ENCODE measurements around the gene KRT6C.
"Not testable (repeated sequence)": the region's sequence is repeated elsewhere in the genome, so short reads cannot be mapped to it uniquely, and the experiment has no call there.

Gene KRT6C

GRCh38 chr12:52454411-52455201, 19.0 kb downstream of the KRT6C start:
- DNase-seq = no peak

DNA sequence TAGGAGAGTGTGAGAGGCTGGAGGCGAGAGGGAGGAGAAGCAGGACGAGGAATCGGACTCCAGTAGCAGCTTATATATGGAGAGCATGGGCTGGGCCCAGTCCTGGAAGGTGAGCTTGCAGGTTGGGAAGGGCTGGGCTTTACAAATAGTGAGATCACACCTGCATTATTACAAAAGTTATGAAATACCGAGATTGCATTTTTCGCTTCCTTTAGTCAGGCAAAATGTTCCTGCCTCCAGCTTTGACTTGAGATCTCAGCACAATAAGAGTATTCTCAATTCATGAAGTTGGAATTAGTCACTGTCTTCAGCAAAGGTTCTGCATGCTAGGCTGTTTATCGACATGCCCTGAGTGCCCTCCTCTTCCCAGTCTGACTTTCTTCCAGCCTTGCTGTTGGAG, 21.5 kb downstream of the KRT6C start, which contains the start of gene KRT6B:
TSS of gene KRT6B (minus strand) at position 46 of the 400 bp plus-strand sequence. CDS start 68 bp downstream, outside the sequence.
- DNase-seq = no peak

DNA sequence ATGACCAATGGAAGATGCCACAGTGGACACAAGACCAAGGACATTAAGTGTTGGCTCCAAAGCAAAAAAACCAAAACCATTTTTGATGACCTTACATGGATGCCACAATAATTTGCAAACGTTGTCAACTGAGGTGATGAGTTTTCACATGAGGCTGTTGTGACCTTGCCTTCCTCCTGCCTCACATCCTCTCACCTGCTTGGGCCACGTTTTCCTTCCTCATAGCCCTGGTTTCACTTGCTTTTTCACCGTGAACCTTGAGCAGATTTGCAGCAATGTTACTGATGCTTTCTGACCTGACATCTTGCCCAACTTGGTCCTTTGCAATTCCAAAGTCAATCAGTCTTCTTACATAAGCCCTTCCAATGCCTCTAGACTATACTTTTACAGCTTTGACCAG, 25.4 kb downstream of the KRT6C start:
- no peak for DNase-seq

DNA sequence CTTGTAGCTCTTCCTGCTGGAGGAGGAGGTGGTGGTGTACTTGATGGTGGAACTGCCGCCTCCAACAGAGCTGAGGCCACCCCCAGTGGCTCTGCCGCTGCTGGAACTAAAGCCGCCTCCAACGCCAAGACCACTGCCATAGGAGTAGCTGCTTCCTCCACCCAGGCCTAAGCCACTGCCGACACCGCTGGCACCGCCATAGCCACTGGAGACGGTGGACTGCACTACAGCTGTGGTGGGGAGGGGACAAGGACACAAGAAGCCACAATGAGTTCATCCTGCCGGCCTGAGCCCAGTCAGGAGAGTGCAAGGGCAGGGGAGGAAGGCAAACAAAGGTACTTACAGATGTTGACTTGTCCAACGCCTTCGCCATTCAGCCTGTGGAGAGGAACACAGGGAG, 26.4 kb downstream of the KRT6C start:
- not testable (repeated sequence) for DNase-seq

GRCh38 chr12:52446367-52447045, 27.1 kb downstream of the KRT6C start:
- DNase-seq = peak; percentile 82

DNA sequence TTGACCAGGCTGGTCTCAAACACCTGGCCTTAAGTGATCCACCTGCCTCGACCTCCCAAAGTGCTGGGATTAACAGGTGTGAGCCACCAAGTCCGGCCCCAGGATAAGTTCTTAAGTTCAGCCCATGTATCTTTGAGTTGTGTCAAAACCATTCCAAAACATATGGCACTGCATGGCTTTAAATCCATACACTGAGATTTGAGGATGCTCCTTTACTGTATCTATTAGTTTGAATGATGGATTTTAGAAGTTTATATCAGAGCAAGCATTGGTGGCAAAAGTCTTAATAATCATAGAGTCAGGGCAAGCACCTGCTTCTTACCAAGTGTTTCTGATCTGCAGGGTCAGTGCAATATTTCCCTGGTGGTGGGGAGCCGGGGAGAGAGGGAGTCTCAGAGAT, 27.7 kb downstream of the KRT6C start:
- DNase-seq = no peak

DNA sequence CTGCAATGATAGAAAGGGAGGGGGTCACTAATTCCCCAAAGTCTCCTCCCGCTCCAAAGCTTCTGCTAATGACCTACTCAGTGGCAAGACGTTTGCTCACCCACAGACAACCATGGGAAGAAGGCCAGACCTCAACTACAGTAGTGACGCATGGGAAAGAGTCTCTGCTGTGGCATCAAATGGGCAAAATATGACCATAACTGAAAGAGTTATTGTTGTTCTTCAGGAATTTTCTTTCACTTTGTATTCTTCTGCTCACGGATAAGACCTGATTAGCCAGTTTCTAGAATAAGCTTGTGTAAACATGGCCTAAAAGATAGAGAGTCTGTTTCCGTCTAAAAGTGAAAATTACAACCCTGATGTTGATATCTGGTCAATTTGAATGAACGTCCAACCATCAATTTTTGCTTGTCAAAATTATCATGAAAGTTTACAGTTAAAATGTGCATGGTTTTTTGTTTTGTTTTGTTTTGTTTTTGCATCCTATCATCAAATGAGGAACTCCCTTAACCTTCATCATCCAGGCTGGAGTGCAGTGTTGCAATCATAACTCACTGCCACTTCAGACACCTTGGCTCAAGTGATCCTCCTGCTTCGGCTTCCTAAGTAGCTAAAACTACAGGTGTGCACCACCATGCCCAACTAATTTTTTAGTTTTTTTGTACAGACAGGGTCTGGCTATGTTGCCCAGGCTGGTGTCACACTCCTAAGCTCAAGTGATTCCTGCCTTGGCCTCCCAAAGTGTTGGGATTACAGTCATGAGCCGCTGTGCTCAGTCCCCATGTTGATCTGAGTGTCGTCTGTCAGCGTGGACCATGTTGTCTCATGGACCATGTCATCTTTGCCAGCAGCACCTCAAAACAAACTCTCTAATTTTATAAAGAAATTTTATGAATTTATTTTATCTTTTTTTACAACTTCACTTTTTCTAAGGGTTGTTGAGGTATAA, 28.7 kb downstream of the KRT6C start:
- DNase-seq = no peak

DNA sequence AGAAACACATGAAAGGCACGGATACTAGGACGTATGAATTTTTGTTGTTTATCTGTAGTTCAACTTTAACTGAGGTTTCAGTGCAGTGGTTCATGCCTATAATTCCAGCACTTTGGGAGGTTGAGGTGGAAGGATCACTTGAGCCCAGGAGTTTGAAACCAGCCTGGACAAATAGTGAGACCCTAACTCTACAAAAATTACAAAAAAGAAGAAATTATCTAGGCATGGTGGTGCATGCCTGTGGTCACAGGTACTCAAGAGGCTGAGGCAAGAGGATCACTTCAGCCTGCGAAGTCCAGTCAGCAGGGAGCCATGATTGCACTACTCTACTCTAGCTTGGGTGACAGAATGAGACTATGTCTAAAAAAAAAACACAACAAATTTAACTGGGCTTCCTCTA, 29.6 kb downstream of the KRT6C start:
- DNase-seq = no peak

DNA sequence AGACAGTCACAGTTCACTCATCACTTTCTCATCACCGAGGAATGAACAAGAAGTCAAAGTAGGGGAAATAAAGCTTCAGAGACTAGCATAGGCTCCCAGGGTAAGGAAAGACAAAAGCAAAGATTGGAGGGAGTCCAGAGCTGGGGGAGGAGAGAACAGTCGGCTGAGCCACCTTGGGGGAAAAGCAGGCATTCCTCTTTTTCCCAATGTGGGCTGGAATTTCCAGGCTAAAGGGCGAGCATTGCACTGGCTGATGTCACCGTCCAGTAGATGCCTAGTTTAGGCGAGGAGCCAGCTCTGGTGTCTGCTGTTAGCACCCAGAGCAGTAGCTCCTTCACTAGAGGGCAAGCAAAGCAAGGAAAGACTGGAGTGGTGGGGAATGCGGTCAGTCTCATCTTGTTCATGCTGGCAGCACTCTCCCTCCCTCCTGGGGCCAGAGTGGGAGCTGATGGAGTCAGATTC, 31.0 kb downstream of the KRT6C start:
- DNase-seq = no peak

GRCh38 chr12:52441320-52441911, 32.2 kb downstream of the KRT6C start:
- no peak for DNase-seq

DNA sequence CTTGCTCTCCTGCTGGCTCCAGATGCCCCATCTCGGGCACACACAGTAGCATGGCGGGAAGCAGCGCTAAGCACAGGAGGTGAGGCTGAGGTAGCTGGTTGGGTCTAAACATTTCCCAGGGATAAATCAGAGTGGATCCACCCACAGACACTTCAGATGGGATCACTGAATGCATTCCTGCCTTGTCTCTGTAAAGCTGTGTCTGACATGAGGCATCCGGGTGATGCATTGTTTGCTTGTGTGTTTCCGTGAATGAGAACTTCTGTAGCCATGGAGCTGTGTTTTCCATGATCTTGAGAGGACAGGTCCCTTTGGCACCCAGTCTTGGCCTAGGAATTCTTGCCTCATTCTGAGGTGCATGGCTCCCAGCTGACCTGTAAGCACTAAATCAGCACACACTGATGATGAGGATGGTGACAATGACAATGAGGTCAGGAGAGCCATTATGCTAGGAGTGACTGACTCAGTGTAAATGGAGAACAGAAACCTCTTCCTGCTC, 32.7 kb downstream of the KRT6C start:
- DNase-seq = no peak

GRCh38 chr12:52439845-52440244, 33.8 kb downstream of the KRT6C start:
- no peak for DNase-seq

DNA sequence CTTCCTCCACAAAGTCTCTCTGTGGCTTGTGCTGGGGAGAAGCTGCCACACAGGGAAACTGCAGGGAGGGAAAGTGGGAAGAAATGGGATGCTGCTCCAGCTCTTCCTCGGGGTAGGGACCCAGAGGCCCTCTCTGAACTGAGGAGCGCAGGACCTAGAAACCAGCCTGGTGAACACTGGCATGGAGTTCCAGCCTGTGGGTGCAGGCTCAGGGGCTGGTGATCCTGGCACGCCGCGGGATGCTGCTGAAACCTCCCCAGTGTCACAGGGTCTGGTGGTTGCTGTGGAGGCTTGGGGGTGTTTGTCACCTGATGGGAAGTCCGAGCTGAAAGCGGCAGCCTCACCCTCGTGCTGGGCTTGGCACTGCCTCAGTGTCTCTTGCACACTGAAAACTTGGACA, 34.2 kb downstream of the KRT6C start:
- no peak for DNase-seq

GRCh38 chr12:52438305-52439301, 35.0 kb downstream of the KRT6C start:
- no peak for DNase-seq

- no peak for DNase-seq
These were observed 36.1 kb downstream of the KRT6C start for GRCh38 chr12:52437508-52437907.

GRCh38 chr12:52436828-52437474, 36.7 kb downstream of the KRT6C start:
- DNase-seq = no peak

- DNase-seq = no peak
These were observed 37.4 kb downstream of the KRT6C start for GRCh38 chr12:52436000-52436827.

DNA sequence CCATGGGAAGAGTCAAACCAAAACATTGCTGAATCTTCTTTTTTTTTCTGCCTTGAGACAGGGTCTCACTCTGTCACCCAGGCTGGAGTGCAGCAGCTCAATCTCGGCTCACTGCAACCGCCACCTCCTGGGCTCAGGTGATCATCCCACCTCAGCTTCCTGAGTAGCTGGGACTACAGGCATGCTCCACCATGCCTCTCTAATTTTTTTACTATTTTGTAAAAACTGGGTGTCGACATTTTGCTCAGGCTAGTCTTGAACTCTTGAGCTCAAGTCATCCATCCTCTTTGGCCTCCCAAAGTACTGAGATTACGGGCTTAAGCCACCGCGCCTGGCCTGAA, 38.0 kb downstream of the KRT6C start:
- no peak for DNase-seq

DNA sequence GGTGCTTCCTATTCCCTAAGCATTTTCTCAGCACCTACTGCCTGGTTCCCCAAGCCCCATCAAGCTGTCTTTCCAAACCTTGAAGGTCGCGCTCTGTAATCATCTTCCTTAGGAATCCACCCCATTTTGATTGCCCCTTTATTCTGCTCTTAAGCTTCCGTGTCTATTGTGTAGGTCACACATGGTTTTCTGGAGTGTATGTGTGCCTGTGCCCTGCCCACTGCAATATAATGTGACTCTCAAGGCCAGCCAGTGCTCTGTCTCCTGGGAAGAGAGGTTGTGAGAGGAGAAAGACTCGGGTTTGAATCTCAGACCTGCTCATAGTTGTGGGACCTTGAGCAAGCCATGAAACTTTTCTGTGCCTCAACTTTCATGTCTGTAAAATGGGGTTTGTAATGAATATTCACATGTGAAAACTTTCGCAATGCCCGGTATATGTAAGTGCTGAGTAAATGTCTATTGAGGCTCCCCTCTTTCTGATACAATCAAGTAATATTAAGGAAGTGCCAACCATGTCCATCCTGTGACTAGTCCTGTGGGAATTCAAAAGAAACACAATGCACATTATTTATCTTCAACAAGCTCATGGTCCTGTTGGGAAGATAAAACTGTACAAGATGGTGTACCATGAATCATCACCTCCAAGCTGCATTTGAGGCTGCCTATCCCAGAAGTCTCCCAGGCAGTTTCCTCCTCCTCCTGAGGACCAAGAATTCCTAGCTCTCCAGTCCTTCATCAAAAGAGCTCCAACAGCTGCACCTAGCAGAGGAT, 38.7 kb downstream of the KRT6C start:
- DNase-seq = no peak

All from hematopoietic multipotent progenitor cell treated with erythropoietin and hydrocortisone succinate and interleukin-3 and kit ligand, for 4 days (in vitro differentiated cells).